SK-N-SH (cell line): ENCODE results near the gene RABGAP1L. TPM values are rescaled to one million over a fixed set of nuclear protein-coding genes. Genes with fewer than 3 reads are reported as not detected.

Experiments used
- CTCF ChIA-PET: fragments of 300-600, 350-600 bp; formaldehyde crosslinking; extraction: SDS; loops from one replicate; lab custom pipeline; 2021; lab: Yijun Ruan, JAX
- POLR2A ChIA-PET: fragments of 350-600 bp; sonication (Branson Sonifier 250); formaldehyde crosslinking; extraction: SDS; loops from one replicate; lab custom pipeline; 2020; ENCODE audit warnings: antibody characterized with exemption, inconsistent platforms; lab: Yijun Ruan, JAX
- DNase-seq: peaks from one replicate; pipeline ENCODE4 v3.0.0; 2012
- H2AFZ ChIP-seq: fragments of 200-600 bp; sonication (generic); 2 replicates; pipeline ENCODE4 v1.8.1; 2016; ENCODE audit warnings: antibody characterized with exemption, mild to moderate bottlenecking, low read depth
- H3F3A ChIP-seq: fragments of 200-600 bp; sonication (generic); replicated peaks from 2 replicates; pipeline ENCODE3; 2016; ENCODE audit warnings: antibody characterized with exemption, mild to moderate bottlenecking; ENCODE audit not compliant: insufficient read depth
- H3K27ac ChIP-seq, 2 experiments: fragments of 200-500 bp in 1 of 2; fragments of 200-600 bp in 1 of 2; sonication (Bioruptor generic) in 1 of 2; sonication (generic), shearing (Covaris generic) in 1 of 2; 2 replicates each; pipeline versions ENCODE4 v1.5.1 to v1.6.1; 2014 to 2016; ENCODE audit warnings: low read depth in 2 of 2, inconsistent platforms in 1 of 2, low read length in 1 of 2, mild to moderate bottlenecking in 1 of 2, mixed read lengths in 1 of 2
- H3K27me3 ChIP-seq: fragments of 200-600 bp; sonication (generic), shearing (Covaris generic); 2 replicates; pipeline ENCODE4 v1.6.1; 2016; ENCODE audit warnings: mixed run types; ENCODE audit not compliant: insufficient read depth
- H3K36me3 ChIP-seq, 2 experiments: fragments of 200-500 bp in 1 of 2; fragments of 200-600 bp in 1 of 2; sonication (Bioruptor generic) in 1 of 2; sonication (generic) in 1 of 2; replicated peaks in 1 of 2; 2 replicates each; pipeline versions ENCODE3 to v1.5.1; 2014 to 2016; ENCODE audit warnings: low read length in 1 of 2, mild to moderate bottlenecking in 1 of 2; ENCODE audit not compliant: insufficient read depth in 2 of 2, control insufficient read depth in 1 of 2
- H3K4me1 ChIP-seq, 2 experiments: fragments of 200-500 bp in 1 of 2; fragments of 200-600 bp in 1 of 2; sonication (Bioruptor generic) in 1 of 2; sonication (generic), shearing (Covaris generic) in 1 of 2; 2 replicates each; pipeline versions ENCODE4 v1.5.1 to v1.6.1; 2014 to 2016; ENCODE audit warnings: low read depth in 1 of 2, low read length in 1 of 2, mixed run types in 1 of 2; ENCODE audit not compliant: insufficient read depth in 2 of 2, control insufficient read depth in 1 of 2
- H3K4me2 ChIP-seq: fragments of 200-600 bp; sonication (generic), shearing (Covaris generic); 2 replicates; pipeline ENCODE4 v1.6.1; 2017; ENCODE audit warnings: mixed run types
- H3K4me3 ChIP-seq, 2 experiments: fragments of 200-500 bp in 1 of 2; fragments of 200-600 bp in 1 of 2; sonication (Bioruptor generic) in 1 of 2; sonication (generic), shearing (Covaris generic) in 1 of 2; 2 replicates each; pipeline versions ENCODE4 v1.5.1 to v1.8.1; 2014 to 2016; ENCODE audit warnings: low read depth in 2 of 2, inconsistent platforms in 1 of 2, low read length in 1 of 2, mild to moderate bottlenecking in 1 of 2, mixed read lengths in 1 of 2, moderate library complexity in 1 of 2
- H3K79me2 ChIP-seq: fragments of 200-600 bp; sonication (generic); 2 replicates; pipeline ENCODE4 v1.8.1; 2017; ENCODE audit warnings: mild to moderate bottlenecking; ENCODE audit not compliant: insufficient read depth
- H3K9ac ChIP-seq: fragments of 200-600 bp; sonication (generic); 2 replicates; pipeline ENCODE4 v1.6.1; 2017; ENCODE audit warnings: mixed run types
- H3K9me2 ChIP-seq: fragments of 200-600 bp; sonication (generic); 2 replicates; pipeline ENCODE4 v1.6.1; 2017; ENCODE audit warnings: mixed run types
- H3K9me3 ChIP-seq: fragments of 200-600 bp; sonication (generic); 2 replicates; pipeline ENCODE4 v1.6.1; 2017; ENCODE audit warnings: mixed run types, mild to moderate bottlenecking, moderate library complexity
- H4K20me1 ChIP-seq: fragments of 200-600 bp; sonication (generic); 2 replicates; pipeline ENCODE4 v1.6.1; 2017; ENCODE audit warnings: mild to moderate bottlenecking, mixed run types; ENCODE audit not compliant: insufficient read depth
- CTCF ChIP-seq: fragments of 200-600 bp; sonication (generic); IDR thresholded peaks from 2 replicates; pipeline ENCODE4 v1.6.1; 2017; ENCODE audit warnings: antibody characterized with exemption, mild to moderate bottlenecking, moderate library complexity
- ELF1 ChIP-seq: IDR thresholded peaks from 2 replicates; pipeline ENCODE4 v1.4.0; 2012
- FOSL2 ChIP-seq: IDR thresholded peaks from 2 replicates; pipeline ENCODE4 v1.4.0; 2012; ENCODE audit warnings: low read depth, mild to moderate bottlenecking, moderate library complexity, borderline replicate concordance
- FOXJ3 ChIP-seq: sonication (generic); formaldehyde crosslinking; IDR thresholded peaks from 2 replicates; pipeline ENCODE4 v1.5.1; 2020; ENCODE audit warnings: mild to moderate bottlenecking, missing genetic modification reagents
- FOXM1 ChIP-seq: IDR thresholded peaks from 2 replicates; pipeline ENCODE4 v1.4.0; 2012; ENCODE audit warnings: low read depth, mild to moderate bottlenecking
- GABPA ChIP-seq: IDR thresholded peaks from 2 replicates; pipeline ENCODE4 v1.4.0; 2012; ENCODE audit warnings: low read depth, mild to moderate bottlenecking
- GATA2 ChIP-seq: sonication (generic); formaldehyde crosslinking; IDR thresholded peaks from 2 replicates; pipeline ENCODE4 v1.5.0; 2020; ENCODE audit warnings: mild to moderate bottlenecking, missing genetic modification reagents
- JUND ChIP-seq: IDR thresholded peaks from 2 replicates; pipeline ENCODE4 v1.4.0; 2012
- MAX ChIP-seq: IDR thresholded peaks from 2 replicates; pipeline ENCODE4 v1.4.0; 2012; ENCODE audit warnings: low read depth
- MXI1 ChIP-seq: IDR thresholded peaks from 2 replicates; pipeline ENCODE4 v1.6.1; 2012; ENCODE audit warnings: mild to moderate bottlenecking, low read depth, low read length, improper control_type of control experiment
- NFIC ChIP-seq: IDR thresholded peaks from 2 replicates; pipeline ENCODE4 v1.4.0; 2012; ENCODE audit warnings: borderline replicate concordance
- PBX3 ChIP-seq: IDR thresholded peaks from 2 replicates; pipeline ENCODE4; 2012
- POLR2AphosphoS5 ChIP-seq: IDR thresholded peaks from 2 replicates; pipeline ENCODE4 v1.6.1; 2012; ENCODE audit warnings: low read depth, low read length
- RAD21 ChIP-seq: IDR thresholded peaks from 2 replicates; pipeline ENCODE4 v1.6.1; 2012; ENCODE audit warnings: mild to moderate bottlenecking, low read length
- RCOR1 ChIP-seq: fragments of 150-350 bp; IDR thresholded peaks from 2 replicates; pipeline ENCODE4 v1.6.1; 2017; ENCODE audit warnings: antibody characterized with exemption, low read length
- SIN3A ChIP-seq: IDR thresholded peaks from 2 replicates; pipeline ENCODE4 v1.6.1; 2012; ENCODE audit warnings: low read depth, mild to moderate bottlenecking, low read length, moderate library complexity, borderline replicate concordance
- TCF12 ChIP-seq: IDR thresholded peaks from 2 replicates; pipeline ENCODE4 v1.4.0; 2012
- USF2 ChIP-seq: fragments of 150-350 bp; IDR thresholded peaks from 2 replicates; pipeline ENCODE4 v1.6.1; 2017; ENCODE audit warnings: antibody characterized with exemption, low read length, low read depth, borderline replicate concordance
- WGBS: methylation state at CpG from one replicate; pipeline ENCODE4 v1.1.6; 2017; ENCODE audit warnings: low lambda C conversion rate; 5-methylcytosine and 5-hydroxymethylcytosine counted together
- polyA plus RNA-seq, 3 experiments: library from polyadenylated mRNA; depleted of rRNA; stranded (reverse); fragments of >200 nt; gene quantifications; 2 replicates each; pipeline ENCODE4 v1.2.3, GENCODE V29; 2012

The RABGAP1L gene
- polyA plus RNA-seq, 1 of the 3 experiments (the other 2 are of a cell fraction), result 7.2 TPM

- Histone ChIP-seq H3K9me3 (no peaks in the 10 kb centered on the region), H3K9ac (no peak overlapping the region), H3F3A (peaks cover 4% of the 10 kb centered on the region), H3K4me3 (no peak overlapping the region), H3K27me3 (no peaks in the 10 kb centered on the region), H3K4me2 (no peak overlapping the region), H3K27ac (no peak overlapping the region), H3K79me2 (no peaks in the 10 kb centered on the region), H3K36me3 (no peaks in the 10 kb centered on the region)
- WGBS, result 69% methylated on average over 4 of the region's 4 CpGs
- CTCF ChIA-PET, result interaction anchor here (1.2 kb wide), 1 partner anchor 555 kb away, joined by 3 read pairs; no protein-coding TSS in a partner anchor
- no peak for TF ChIP-seq ELF1
- no peak for TF ChIP-seq GATA2
- no peak for TF ChIP-seq FOXJ3 (CRISPR knock-in tag)
- TF ChIP-seq RAD21, result no peak
- TF ChIP-seq POLR2AphosphoS5, result no peak
- TF ChIP-seq RCOR1, result no peak
- TF ChIP-seq SIN3A, result no peak
- no peak for TF ChIP-seq CTCF
- TF ChIP-seq, all 33 proteins: peak for 0
- Histone ChIP-seq H3K4me1 (peaks cover 0 to 7% of the 10 kb centered on the region in 2 experiments; a peak in 1 of 4 replicates), H3K9me2 (no peaks in the 10 kb centered on the region), H4K20me1 (no peaks in the 10 kb centered on the region), H2AFZ (no peak overlapping the region)
- POLR2A ChIA-PET, result no interaction called here
- DNase-seq, result no peak
Observed at GRCh38 chr1:174818014-174818616, 658.8 kb downstream of the RABGAP1L start.

- Histone ChIP-seq H3K4me2 (no peak overlapping the region), H3K4me1 (peaks cover 0 to 7% of the 10 kb centered on the region in 2 experiments; a peak in 1 of 4 replicates), H3K27ac (no peak overlapping the region), H2AFZ (no peak overlapping the region), H3K9ac (no peak overlapping the region), H3K9me3 (no peaks in the 10 kb centered on the region), H3K27me3 (no peaks in the 10 kb centered on the region), H3F3A (peaks cover 4% of the 10 kb centered on the region), H3K4me3 (no peak overlapping the region), H3K36me3 (no peaks in the 10 kb centered on the region), H3K79me2 (no peaks in the 10 kb centered on the region), H4K20me1 (no peaks in the 10 kb centered on the region), H3K9me2 (no peaks in the 10 kb centered on the region)
- CTCF ChIA-PET, result interaction anchor here (1.2 kb wide), 1 partner anchor 556 kb away, joined by 3 read pairs; no protein-coding TSS in a partner anchor
- 42% methylated on average over 1 of the region's 1 CpG for WGBS
- POLR2A ChIA-PET, result no interaction called here
- TF ChIP-seq PBX3 (peak; percentile 29; the same call in 1 of the 2 replicates), MAX (0 out of 2 replicates have a peak, but pooled peaks have one; percentile 32), USF2 (no peak), FOSL2 (peak; percentile 54), MXI1 (no peak), TCF12 (peak; percentile 14; the same call in 1 of the 2 replicates), NFIC (peak; percentile 29; the same call in 1 of the 2 replicates), FOXM1 (no peak), JUND (peak; percentile 46; the same call in 1 of the 2 replicates), GABPA (no peak)
- DNase-seq, result no peak
Observed at GRCh38 chr1:174818951-174819350, 659.6 kb downstream of the RABGAP1L start.
